Measurements from ENCODE around the gene FECH. TPM values are rescaled to one million over a fixed set of nuclear protein-coding genes. Genes with fewer than 3 reads are reported as not detected.

Gene FECH
- total RNA-seq, 4 donors from 2014 or later = 20.3 to 137 (median 30.7) TPM

- TF ChIP-seq POLR2A (IDR thresholded peaks at IDR 0.05) = peak; percentile 23 to 37
- TF ChIP-seq, protein P1, sequence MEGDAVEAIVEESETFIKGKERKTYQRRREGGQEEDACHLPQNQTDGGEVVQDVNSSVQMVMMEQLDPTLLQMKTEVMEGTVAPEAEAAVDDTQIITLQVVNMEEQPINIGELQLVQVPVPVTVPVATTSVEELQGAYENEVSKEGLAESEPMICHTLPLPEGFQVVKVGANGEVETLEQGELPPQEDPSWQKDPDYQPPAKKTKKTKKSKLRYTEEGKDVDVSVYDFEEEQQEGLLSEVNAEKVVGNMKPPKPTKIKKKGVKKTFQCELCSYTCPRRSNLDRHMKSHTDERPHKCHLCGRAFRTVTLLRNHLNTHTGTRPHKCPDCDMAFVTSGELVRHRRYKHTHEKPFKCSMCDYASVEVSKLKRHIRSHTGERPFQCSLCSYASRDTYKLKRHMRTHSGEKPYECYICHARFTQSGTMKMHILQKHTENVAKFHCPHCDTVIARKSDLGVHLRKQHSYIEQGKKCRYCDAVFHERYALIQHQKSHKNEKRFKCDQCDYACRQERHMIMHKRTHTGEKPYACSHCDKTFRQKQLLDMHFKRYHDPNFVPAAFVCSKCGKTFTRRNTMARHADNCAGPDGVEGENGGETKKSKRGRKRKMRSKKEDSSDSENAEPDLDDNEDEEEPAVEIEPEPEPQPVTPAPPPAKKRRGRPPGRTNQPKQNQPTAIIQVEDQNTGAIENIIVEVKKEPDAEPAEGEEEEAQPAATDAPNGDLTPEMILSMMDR (IDR thresholded peaks at IDR 0.05) = peak; percentile 80 to 89 (median 87)
- intact Hi-C loops (cut with DNase I; ENCODE audit: low total_unique reads) = loop anchor here (10.0 kb wide), 1 partner anchor 175 kb away; the partner anchor contains the start of gene ATP8B1
- Histone ChIP-seq H3K27me3 (no peaks in the 10 kb centered on the region), H3K4me1 (no peaks in the 10 kb centered on the region), H3K9me3 (no peaks in the 10 kb centered on the region), H3K4me3 (peak overlapping the region; percentile 59 to 78), H3K36me3 (no peaks in the 10 kb centered on the region), H3K27ac (peak overlapping the region; percentile 79 to 86)
- DNase-seq = peak; percentile 97
Observed at GRCh38 chr18:57630002-57630753, 43.7 kb upstream of the FECH start.

DNA sequence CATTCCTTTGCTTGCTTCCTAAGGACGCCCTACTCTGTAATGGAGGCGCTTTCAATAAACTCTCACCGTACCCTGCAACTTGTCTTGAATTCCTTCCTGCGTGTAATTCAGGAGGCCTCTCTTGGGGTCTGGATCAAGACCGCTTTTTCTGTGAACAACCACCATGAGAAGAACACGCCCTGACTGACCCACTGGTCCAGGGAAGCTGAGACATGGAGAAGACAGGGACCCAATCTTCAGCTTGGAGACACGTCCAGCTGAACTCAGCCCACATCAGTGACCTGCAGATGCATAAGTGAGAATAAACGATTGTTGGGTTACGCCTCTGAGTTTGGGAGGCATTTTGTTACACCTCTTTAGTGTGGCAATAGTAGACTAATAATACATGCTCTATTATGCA lies 42.9 kb upstream of the FECH start:
- DNase-seq = no peak
- intact Hi-C loops (cut with DNase I; ENCODE audit: low total_unique reads) = no loop called here
- peak overlapping the region; percentile 59 to 78 for H3K4me3 ChIP-seq
- H3K9me3 ChIP-seq = no peaks in the 10 kb centered on the region
- no peaks in the 10 kb centered on the region for H3K36me3 ChIP-seq
- H3K4me1 ChIP-seq = no peaks in the 10 kb centered on the region
- H3K27ac ChIP-seq = peak overlapping the region; percentile 79 to 86
- TF ChIP-seq, protein P1 (IDR thresholded peaks at IDR 0.05) = no peak
- TF ChIP-seq POLR2A (IDR thresholded peaks at IDR 0.05) = no peak
- H3K27me3 ChIP-seq = no peaks in the 10 kb centered on the region

- intact Hi-C loops (cut with DNase I; ENCODE audit: low total_unique reads) = no loop called here
- Histone ChIP-seq H3K36me3 (no peaks in the 10 kb centered on the region), H3K27me3 (no peaks in the 10 kb centered on the region)
Observed at GRCh38 chr18:57627488-57627887, 41.0 kb upstream of the FECH start.

DNA sequence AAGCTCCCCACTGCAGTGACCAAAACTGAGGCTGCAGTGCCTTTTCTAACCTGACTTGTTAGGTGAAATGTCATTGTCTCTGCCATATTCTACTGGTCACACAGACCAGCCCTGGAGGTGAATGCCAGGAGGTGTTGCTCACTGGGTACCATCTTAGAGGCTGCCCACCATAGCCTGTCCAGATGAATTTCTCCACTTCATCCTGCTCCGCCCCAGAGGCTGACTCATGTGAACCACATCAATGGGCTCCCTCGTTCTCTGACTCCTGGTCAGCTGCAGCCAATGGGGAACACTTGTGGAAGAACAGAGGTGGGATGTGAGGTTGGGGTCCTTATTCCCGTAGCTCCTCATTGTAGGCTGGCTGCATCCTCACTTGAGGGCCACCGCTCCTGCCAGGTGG lies 38.5 kb upstream of the FECH start:
- peaks cover 0 to 3% of the 10 kb centered on the region in 2 donors for H3K4me1 ChIP-seq
- intact Hi-C loops (cut with DNase I; ENCODE audit: low total_unique reads) = no loop called here
- no peaks in the 10 kb centered on the region for H3K9me3 ChIP-seq
- DNase-seq = no peak
- no peak for TF ChIP-seq POLR2A (IDR thresholded peaks at IDR 0.05)
- TF ChIP-seq, protein P1 (IDR thresholded peaks at IDR 0.05) = no peak
- no peak overlapping the region for H3K27ac ChIP-seq
- no peak overlapping the region for H3K4me3 ChIP-seq
- no peaks in the 10 kb centered on the region for H3K27me3 ChIP-seq
- H3K36me3 ChIP-seq = no peaks in the 10 kb centered on the region

More at GRCh38 chr18:57627488-57627887, 41.0 kb upstream of the FECH start:
- DNase-seq = no peak
- TF ChIP-seq, protein P1 (IDR thresholded peaks at IDR 0.05) = no peak
- TF ChIP-seq POLR2A (IDR thresholded peaks at IDR 0.05) = no peak
- no peaks in the 10 kb centered on the region for H3K4me1 ChIP-seq
- H3K27ac ChIP-seq = no peak overlapping the region
- no peak overlapping the region for H3K4me3 ChIP-seq
- H3K9me3 ChIP-seq = no peaks in the 10 kb centered on the region

DNA sequence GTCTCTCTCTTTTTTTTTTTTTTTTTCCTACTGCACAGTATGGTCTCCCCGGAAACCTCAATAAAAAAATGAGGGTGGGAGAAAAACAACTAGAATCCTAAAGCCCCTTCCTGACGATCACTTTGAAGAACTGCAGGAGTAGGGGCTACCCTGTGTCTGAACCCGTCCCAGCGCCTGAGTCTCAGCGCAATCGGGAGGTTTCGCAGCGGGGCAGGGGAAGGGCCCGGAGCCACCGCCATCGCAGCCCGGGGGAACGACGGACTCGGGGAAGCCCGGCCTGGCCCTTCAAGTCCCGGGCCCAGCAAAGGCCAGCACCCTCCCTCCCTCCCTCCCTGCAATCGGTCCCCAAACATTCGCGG lies 34.7 kb upstream of the FECH start:
- intact Hi-C loops (cut with DNase I; ENCODE audit: low total_unique reads) = no loop called here
- no peak for DNase-seq
- H3K4me3 ChIP-seq = peak overlapping the region; percentile 80 to 89
- no peaks in the 10 kb centered on the region for H3K27me3 ChIP-seq
- H3K36me3 ChIP-seq = no peaks in the 10 kb centered on the region
- H3K4me1 ChIP-seq = peaks cover 0 to 3% of the 10 kb centered on the region in 2 donors
- H3K9me3 ChIP-seq = no peaks in the 10 kb centered on the region
- peak overlapping the region; percentile 66 to 83 for H3K27ac ChIP-seq
- TF ChIP-seq POLR2A (IDR thresholded peaks at IDR 0.05) = no peak
- TF ChIP-seq, protein P1 (IDR thresholded peaks at IDR 0.05) = no peak
